ENCODE data around the gene ABCC9.

GRCh38 chr12:21941506-21942376, 515 bp upstream of the ABCC9 start:
- peak; percentile 38 to 48 (median 47) for TF ChIP-seq CTCF (IDR thresholded peaks at IDR 0.05)
- TF ChIP-seq POLR2A (IDR thresholded peaks at IDR 0.05): no peak
- no peak for TF ChIP-seq EP300 (IDR thresholded peaks at IDR 0.05)

Measured in ovary (tissue), 3 donors.